Endothelial cell (in vitro differentiated cells): ENCODE measurements around the gene MEF2A. TPM values are rescaled to one million over a fixed set of nuclear protein-coding genes. Genes with fewer than 3 reads are reported as not detected.
"Not testable (repeated sequence)": the region's sequence is repeated elsewhere in the genome, so short reads cannot be mapped to it uniquely, and the experiment has no call there.

Source experiments
- DNase-seq: peaks from one replicate; pipeline ENCODE4 v3.0.0; 2021; ENCODE audit warnings: low spot score
- H3K27ac Mint-ChIP-seq: one replicate; pipeline ENCODE4 v1.8.0; 2021; ENCODE audit warnings: mixed read lengths, inconsistent platforms; ENCODE audit not compliant: unreplicated experiment
- H3K27me3 Mint-ChIP-seq: one replicate; pipeline ENCODE4 v1.8.0; 2021; ENCODE audit warnings: mild to moderate bottlenecking, moderate library complexity, mixed read lengths, inconsistent platforms; ENCODE audit not compliant: unreplicated experiment
- H3K36me3 Mint-ChIP-seq: one replicate; pipeline ENCODE4 v1.8.0; 2021; ENCODE audit warnings: mild to moderate bottlenecking, low read depth, mixed read lengths, inconsistent platforms; ENCODE audit not compliant: unreplicated experiment
- H3K4me1 Mint-ChIP-seq: one replicate; pipeline ENCODE4 v1.8.0; 2021; ENCODE audit warnings: mild to moderate bottlenecking, mixed read lengths, inconsistent platforms; ENCODE audit not compliant: unreplicated experiment
- H3K4me3 Mint-ChIP-seq: one replicate; pipeline ENCODE4 v1.8.0; 2021; ENCODE audit warnings: mild to moderate bottlenecking, mixed read lengths, inconsistent platforms; ENCODE audit not compliant: unreplicated experiment
- H3K9me3 Mint-ChIP-seq: one replicate; pipeline ENCODE4 v1.8.0; 2021; ENCODE audit warnings: mixed read lengths, inconsistent platforms; ENCODE audit not compliant: unreplicated experiment
- CTCF ChIP-seq: fragments of 200-600 bp; sonication (generic); IDR thresholded peaks from one replicate; pipeline ENCODE4 v1.5.0; 2021; ENCODE audit warnings: antibody characterized with exemption; ENCODE audit not compliant: unreplicated experiment
- total RNA-seq: library from RNA; stranded (reverse); fragmentation: NEBNext Ultra II Directional; extraction: Animal tissue kit (Norgen Biotek cat#: 25700); gene quantifications from one replicate; pipeline ENCODE4 v1.2.1, GENCODE V29; 2021; ENCODE audit not compliant: unreplicated experiment

The MEF2A gene
- total RNA-seq, 1 donor from 2014 or later, result 43.5 TPM

- TF ChIP-seq CTCF, result no peak
- H3K27me3 Mint-ChIP-seq, result no peaks in the 10 kb centered on the region
- no peak overlapping the region for H3K4me3 Mint-ChIP-seq
- DNase-seq, result no peak
- H3K27ac Mint-ChIP-seq, result no peak overlapping the region
- peaks cover 4% of the 10 kb centered on the region for H3K36me3 Mint-ChIP-seq
- H3K4me1 Mint-ChIP-seq, result no peaks in the 10 kb centered on the region
- no peaks in the 10 kb centered on the region for H3K9me3 Mint-ChIP-seq
Measured at GRCh38 chr15:99662903-99663302, 97.1 kb downstream of the MEF2A start.

- H3K4me1 Mint-ChIP-seq, H3K9me3 Mint-ChIP-seq, H3K27me3 Mint-ChIP-seq, DNase-seq, H3K27ac Mint-ChIP-seq, H3K36me3 Mint-ChIP-seq: not testable (repeated sequence)
- H3K4me3 Mint-ChIP-seq, result peak overlapping the region; percentile 33
Measured at GRCh38 chr15:99666073-99666472, 100.3 kb downstream of the MEF2A start.

GRCh38 chr15:99668533-99669182 is 102.9 kb downstream of the MEF2A start:
- Mint-ChIP-seq H3K4me3 (no peak overlapping the region), H3K9me3 (no peaks in the 10 kb centered on the region), H3K36me3 (peaks cover 4% of the 10 kb centered on the region), H3K4me1 (no peaks in the 10 kb centered on the region), H3K27me3 (no peaks in the 10 kb centered on the region), H3K27ac (no peak overlapping the region)
- DNase-seq, result no peak
- TF ChIP-seq CTCF, result no peak

- peaks cover 4% of the 10 kb centered on the region for H3K36me3 Mint-ChIP-seq
- H3K27me3 Mint-ChIP-seq, result no peaks in the 10 kb centered on the region
- H3K4me3 Mint-ChIP-seq, result no peak overlapping the region
- no peaks in the 10 kb centered on the region for H3K4me1 Mint-ChIP-seq
- no peak for TF ChIP-seq CTCF
- no peak overlapping the region for H3K27ac Mint-ChIP-seq
- H3K9me3 Mint-ChIP-seq, result no peaks in the 10 kb centered on the region
- DNase-seq, result no peak
Measured at GRCh38 chr15:99669250-99669649, 103.5 kb downstream of the MEF2A start.

GRCh38 chr15:99671926-99672635 is 106.3 kb downstream of the MEF2A start:
- H3K9me3 Mint-ChIP-seq, result no peaks in the 10 kb centered on the region
- no peak overlapping the region for H3K27ac Mint-ChIP-seq
- peaks cover 10% of the 10 kb centered on the region for H3K36me3 Mint-ChIP-seq
- no peak overlapping the region for H3K4me3 Mint-ChIP-seq
- no peaks in the 10 kb centered on the region for H3K27me3 Mint-ChIP-seq
- TF ChIP-seq CTCF, result no peak
- no peak for DNase-seq
- H3K4me1 Mint-ChIP-seq, result no peaks in the 10 kb centered on the region
